Trophoblast cell (in vitro differentiated cells and primary cell): ENCODE results near the gene SORCS3.

Experiments used
- DNase-seq, 2 donors: peaks; one replicate each; pipeline ENCODE4 v3.0.0-alpha.2; 2016
- H2AFZ ChIP-seq: 2 replicates; pipeline ENCODE4 v1.6.1; 2013; ENCODE audit warnings: low read length, moderate library complexity, mild to moderate bottlenecking; ENCODE audit not compliant: insufficient read depth, poor library complexity
- H2AK5ac ChIP-seq: 2 replicates; pipeline ENCODE4 v1.6.1; 2013; ENCODE audit warnings: mild to moderate bottlenecking, low read length
- H2BK120ac ChIP-seq: 2 replicates; pipeline ENCODE4 v1.6.1; 2013; ENCODE audit warnings: low read length, mild to moderate bottlenecking, moderate library complexity; ENCODE audit not compliant: insufficient read depth, poor library complexity
- H2BK12ac ChIP-seq: 2 replicates; pipeline ENCODE4 v1.6.1; 2013; ENCODE audit warnings: mild to moderate bottlenecking, low read length, moderate library complexity
- H2BK5ac ChIP-seq: 2 replicates; pipeline ENCODE4 v1.6.1; 2013; ENCODE audit warnings: low read length, low read depth, moderate library complexity, mild to moderate bottlenecking; ENCODE audit not compliant: poor library complexity
- H3K14ac ChIP-seq: 2 replicates; pipeline ENCODE4 v1.6.1; 2013; ENCODE audit warnings: mild to moderate bottlenecking, low read length
- H3K18ac ChIP-seq: 2 replicates; pipeline ENCODE4 v1.6.1; 2013; ENCODE audit warnings: mild to moderate bottlenecking, low read length
- H3K23ac ChIP-seq: 2 replicates; pipeline ENCODE4 v1.6.1; 2013; ENCODE audit warnings: low read length
- H3K27ac ChIP-seq: 2 replicates; pipeline ENCODE4 v1.5.1; 2013; ENCODE audit warnings: low read depth, mild to moderate bottlenecking, inconsistent platforms, low read length, moderate library complexity
- H3K27me3 ChIP-seq: 2 replicates; pipeline ENCODE4 v1.6.1; 2013; ENCODE audit warnings: inconsistent platforms, mild to moderate bottlenecking, low read length, moderate library complexity; ENCODE audit not compliant: insufficient read depth
- H3K36me3 ChIP-seq, 2 experiments: 1 replicate in 1 of 2; 2 replicates in 1 of 2; pipeline ENCODE4 v1.6.1; 2013; ENCODE audit warnings: low read length in 2 of 2, mild to moderate bottlenecking in 2 of 2, moderate library complexity in 1 of 2; ENCODE audit not compliant: insufficient read depth in 2 of 2, control insufficient read depth in 1 of 2
- H3K4ac ChIP-seq: 2 replicates; pipeline ENCODE4 v1.6.1; 2013; ENCODE audit warnings: low read depth, mild to moderate bottlenecking, low read length, moderate library complexity
- H3K4me1 ChIP-seq, 2 experiments: 1 replicate in 1 of 2; 2 replicates in 1 of 2; pipeline ENCODE4 v1.6.1; 2013; ENCODE audit warnings: low read length in 2 of 2, mild to moderate bottlenecking in 2 of 2, moderate library complexity in 1 of 2; ENCODE audit not compliant: insufficient read depth in 2 of 2, control insufficient read depth in 1 of 2
- H3K4me2 ChIP-seq: 2 replicates; pipeline ENCODE4 v1.6.1; 2013; ENCODE audit warnings: inconsistent platforms, mild to moderate bottlenecking, low read length, moderate library complexity
- H3K4me3 ChIP-seq: 2 replicates; pipeline ENCODE4 v1.5.1; 2013; ENCODE audit warnings: mild to moderate bottlenecking, low read depth, low read length, inconsistent platforms
- H3K79me1 ChIP-seq: one replicate; pipeline ENCODE4 v1.6.1; 2013; ENCODE audit warnings: low read length
- H3K79me2 ChIP-seq: 2 replicates; pipeline ENCODE4 v1.6.1; 2013; ENCODE audit warnings: low read length, mild to moderate bottlenecking; ENCODE audit not compliant: control insufficient read depth, insufficient read depth, poor library complexity
- H3K9ac ChIP-seq: 2 replicates; pipeline ENCODE4 v1.6.1; 2013; ENCODE audit warnings: mild to moderate bottlenecking, low read length
- H3K9me3 ChIP-seq: 2 replicates; pipeline ENCODE4 v1.6.1; 2013; ENCODE audit warnings: low read depth, mild to moderate bottlenecking, control low read depth, inconsistent platforms, low read length; ENCODE audit not compliant: insufficient read depth
- H4K12ac ChIP-seq: 2 replicates; pipeline ENCODE4 v1.6.1; 2013; ENCODE audit warnings: low read depth, mild to moderate bottlenecking, low read length, moderate library complexity
- H4K8ac ChIP-seq: 2 replicates; pipeline ENCODE4 v1.6.1; 2013; ENCODE audit warnings: low read depth, mild to moderate bottlenecking, low read length, moderate library complexity
- H4K91ac ChIP-seq: one replicate; pipeline ENCODE4 v1.6.1; 2013; ENCODE audit warnings: low read depth, mild to moderate bottlenecking, low read length, moderate library complexity
- WGBS: extraction: QIAGEN DNeasy Blood & Tissue Kit; methylation state at CpG from one replicate; pipeline ENCODE4 v1.1.7; 2013; ENCODE audit warnings: missing lambda C conversion rate; ENCODE audit not compliant: insufficient read length, insufficient coverage; ENCODE audit errors: extremely low coverage; 5-methylcytosine and 5-hydroxymethylcytosine counted together

Gene SORCS3

DNA sequence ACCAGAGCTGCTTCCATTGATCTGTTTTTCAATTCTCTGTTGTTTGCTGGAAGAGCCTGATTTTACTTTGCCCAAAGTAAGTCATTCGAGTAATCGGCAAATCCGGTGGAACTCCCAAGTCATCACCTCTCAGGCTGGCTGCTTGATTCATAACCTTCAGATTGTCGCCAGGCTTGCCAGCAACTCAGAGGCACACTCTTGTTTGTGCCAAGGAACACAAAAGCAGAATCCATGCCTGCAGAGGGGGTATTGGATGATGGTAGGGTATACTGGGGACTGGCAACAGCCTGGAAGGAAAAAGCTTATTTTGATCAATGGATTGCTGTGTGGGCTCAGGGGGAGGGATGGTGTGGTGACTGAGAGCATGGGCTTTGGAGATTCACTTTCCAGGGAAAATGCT lies 542.4 kb downstream of the SORCS3 start:
- Histone ChIP-seq H3K4me3 (no peak overlapping the region), H3K18ac (no peak overlapping the region), H3K27me3 (no peaks in the 10 kb centered on the region), H2BK120ac (no peak overlapping the region), H2AFZ (no peak overlapping the region), H3K79me1 (no peaks in the 10 kb centered on the region), H3K9ac (no peak overlapping the region), H4K8ac (no peak overlapping the region), H2AK5ac (no peak overlapping the region), H3K4me1 (no peaks in the 10 kb centered on the region), H4K91ac (no peak overlapping the region), H3K27ac (no peak overlapping the region), H2BK12ac (no peak overlapping the region), H3K4me2 (no peak overlapping the region), H4K12ac (no peak overlapping the region), H3K9me3 (no peaks in the 10 kb centered on the region), H3K14ac (no peak overlapping the region), H3K23ac (no peak overlapping the region), H3K79me2 (no peaks in the 10 kb centered on the region), H3K36me3 (no peaks in the 10 kb centered on the region), H2BK5ac (no peak overlapping the region), H3K4ac (no peak overlapping the region)
- no CpG with 5 or more reads among the region's 4 CpGs for WGBS
- DNase-seq: no peak

DNA sequence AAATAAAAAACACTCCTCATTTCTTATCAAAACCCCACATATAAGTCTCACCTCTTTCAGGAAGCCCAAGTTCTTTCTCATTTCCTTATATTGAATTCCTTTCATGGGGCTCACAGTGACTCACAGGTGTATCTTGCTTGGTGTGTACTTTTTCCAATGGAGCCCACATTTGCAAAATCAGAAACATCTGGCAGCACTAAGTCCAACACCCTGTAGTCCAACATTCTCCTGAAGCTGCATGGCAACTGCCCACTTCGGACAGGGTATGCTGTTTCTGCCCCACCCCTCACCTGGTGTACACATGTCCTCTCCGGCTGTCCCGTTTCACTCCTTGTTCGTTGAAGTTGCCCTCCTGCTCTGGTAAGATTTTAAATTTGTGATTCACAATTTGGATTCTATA lies 544.1 kb downstream of the SORCS3 start:
- Histone ChIP-seq H3K4me1 (peaks cover 0 to 2% of the 10 kb centered on the region in 2 experiments), H3K4me2 (no peak overlapping the region), H4K91ac (no peak overlapping the region), H3K27me3 (no peaks in the 10 kb centered on the region), H3K14ac (no peak overlapping the region), H2BK120ac (no peak overlapping the region), H3K18ac (no peak overlapping the region), H3K79me1 (no peaks in the 10 kb centered on the region), H3K4ac (no peak overlapping the region), H2BK5ac (no peak overlapping the region), H4K12ac (no peak overlapping the region), H4K8ac (no peak overlapping the region), H3K79me2 (no peaks in the 10 kb centered on the region), H2AFZ (no peak overlapping the region), H3K4me3 (no peak overlapping the region), H2BK12ac (no peak overlapping the region), H3K23ac (no peak overlapping the region), H2AK5ac (no peak overlapping the region), H3K27ac (no peak overlapping the region), H3K9ac (no peak overlapping the region), H3K36me3 (no peaks in the 10 kb centered on the region), H3K9me3 (no peaks in the 10 kb centered on the region)
- no peak for DNase-seq
- no CpG with 5 or more reads among the region's 4 CpGs for WGBS

DNA sequence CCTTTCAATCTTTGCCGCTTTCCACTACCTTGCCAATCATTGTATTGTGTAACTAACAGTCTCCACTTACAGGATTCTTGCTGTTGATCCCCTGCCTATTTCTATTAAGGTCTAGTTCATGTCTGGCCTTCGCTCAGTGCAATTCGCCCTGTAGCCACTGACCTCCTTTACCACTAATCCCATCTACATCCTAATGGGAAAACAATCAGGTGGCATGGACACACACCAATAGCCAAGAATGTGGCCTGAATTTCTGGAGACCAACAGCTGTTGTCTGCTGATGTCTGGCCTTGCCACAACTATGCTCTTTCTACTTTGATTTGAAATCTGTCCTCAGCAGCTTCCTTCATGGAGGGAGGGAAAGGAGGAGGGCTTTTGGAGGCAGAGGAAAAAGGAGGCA lies 546.2 kb downstream of the SORCS3 start:
- Histone ChIP-seq H3K4me3 (no peak overlapping the region), H3K14ac (no peak overlapping the region), H3K4me1 (peaks cover 0 to 2% of the 10 kb centered on the region in 2 experiments), H3K4me2 (no peak overlapping the region), H4K91ac (no peak overlapping the region), H3K79me2 (no peaks in the 10 kb centered on the region), H3K9me3 (no peaks in the 10 kb centered on the region), H3K27me3 (no peaks in the 10 kb centered on the region), H4K12ac (no peak overlapping the region), H2BK120ac (no peak overlapping the region), H3K18ac (no peak overlapping the region), H2BK5ac (no peak overlapping the region), H3K79me1 (no peaks in the 10 kb centered on the region), H3K4ac (no peak overlapping the region), H3K36me3 (no peaks in the 10 kb centered on the region), H3K23ac (no peak overlapping the region), H3K27ac (no peak overlapping the region), H2AK5ac (no peak overlapping the region), H2BK12ac (no peak overlapping the region), H2AFZ (no peak overlapping the region), H4K8ac (no peak overlapping the region), H3K9ac (no peak overlapping the region)
- WGBS: no CpG with 5 or more reads among the region's 3 CpGs
- DNase-seq: no peak

DNA sequence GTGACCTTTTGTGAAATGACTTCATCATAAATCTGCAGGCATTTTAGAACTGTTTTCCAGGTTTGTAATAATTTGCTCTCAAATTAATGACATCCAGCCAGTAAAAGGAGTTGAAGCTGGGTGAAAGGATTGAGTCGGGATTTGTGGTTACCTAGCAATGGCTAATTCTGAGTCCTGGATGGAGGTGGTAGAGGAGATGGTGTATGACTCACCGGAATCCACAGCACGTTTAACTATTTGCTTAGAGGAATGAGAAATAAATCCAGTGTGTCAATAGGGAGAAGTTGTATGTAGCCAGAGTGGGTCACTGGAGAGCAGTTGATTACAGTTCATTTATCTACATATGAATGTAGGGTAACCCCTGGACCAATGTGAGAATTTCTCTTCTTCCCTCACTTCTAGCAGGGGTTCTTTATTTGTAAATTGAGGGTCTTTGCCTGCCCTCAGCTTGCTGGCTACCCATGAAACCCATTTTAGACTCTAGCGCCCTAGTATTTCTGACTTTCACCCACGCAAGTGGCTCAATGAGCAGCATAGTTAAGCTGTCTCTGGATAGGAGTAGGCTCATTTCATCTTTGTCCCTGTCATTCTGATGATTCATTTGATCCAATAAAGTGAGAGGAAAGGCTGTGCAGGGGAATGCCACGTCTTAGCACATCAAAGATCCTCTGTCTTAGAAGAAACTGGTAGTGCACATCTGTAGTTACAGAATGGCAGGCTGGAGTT lies 547.8 kb downstream of the SORCS3 start:
- DNase-seq: no peak
- Histone ChIP-seq H3K36me3 (no peaks in the 10 kb centered on the region), H3K27me3 (no peaks in the 10 kb centered on the region), H3K4me3 (no peak overlapping the region), H3K27ac (no peak overlapping the region), H4K12ac (no peak overlapping the region), H3K79me2 (no peaks in the 10 kb centered on the region), H4K8ac (no peak overlapping the region), H2BK5ac (no peak overlapping the region), H4K91ac (no peak overlapping the region), H3K9ac (no peak overlapping the region), H2BK120ac (no peak overlapping the region), H3K9me3 (no peaks in the 10 kb centered on the region), H3K14ac (no peak overlapping the region), H3K79me1 (no peaks in the 10 kb centered on the region), H3K18ac (no peak overlapping the region), H3K4me1 (peaks cover 0 to 2% of the 10 kb centered on the region in 2 experiments), H3K4me2 (no peak overlapping the region), H2BK12ac (no peak overlapping the region), H2AFZ (no peak overlapping the region), H3K23ac (no peak overlapping the region), H3K4ac (no peak overlapping the region), H2AK5ac (no peak overlapping the region)
- no CpG with 5 or more reads among the region's 6 CpGs for WGBS
